B cell (primary cell): ENCODE measurements around the gene C12orf75. TPM values are rescaled to one million over a fixed set of nuclear protein-coding genes. Genes with fewer than 3 reads are reported as not detected.
A peak's percentile ranks its signal among the peaks of the same experiment; 100 is the strongest.

Source experiments
- ATAC-seq: fragments of 200-7000 bp; cut with Tn5 transposase; one replicate; pipeline ENCODE4 v1.10.0; 2021; ENCODE audit warnings: low read depth, mild to moderate bottlenecking, moderate number of reproducible peaks, moderate library complexity
- CTCF ChIA-PET: fragments of 350-600 bp; sonication (Branson Sonifier 250); formaldehyde crosslinking; loops from one replicate; lab custom pipeline; 2021; ENCODE audit warnings: antibody characterized with exemption, inconsistent platforms; lab: Charles Lee
- POLR2A ChIA-PET: fragments of 350-600 bp; sonication (Branson Sonifier 250); formaldehyde crosslinking; loops from one replicate; lab custom pipeline; 2021; ENCODE audit warnings: antibody characterized with exemption; lab: Charles Lee
- DNase-seq: peaks from one replicate; pipeline ENCODE4 v3.0.0; 2013
- H2AFZ ChIP-seq: 2 replicates; pipeline ENCODE4 v1.6.1; 2012; ENCODE audit warnings: mild to moderate bottlenecking, low read depth, low read length; ENCODE audit not compliant: insufficient read depth, poor library complexity, severe bottlenecking
- H3K27ac ChIP-seq, 2 donors: 1 replicate in 1 of 2; 2 replicates in 1 of 2; pipeline ENCODE4 v1.5.1; 2012 to 2013; ENCODE audit warnings: low read length in 2 of 2, mild to moderate bottlenecking in 2 of 2, moderate library complexity in 1 of 2
- H3K27me3 ChIP-seq, 4 experiments: fragments of 200-600 bp in 1 of 4; sonication (generic) in 1 of 4; replicated peaks in 1 of 4; 1 replicate in 2 of 4; 2 replicates in 2 of 4; pipeline versions ENCODE4 v1.6.1 to v1.7.0; 2013 to 2016; ENCODE audit warnings: low read length in 3 of 4, mild to moderate bottlenecking in 2 of 4, mixed read lengths in 1 of 4, moderate library complexity in 1 of 4; ENCODE audit not compliant: insufficient read depth in 4 of 4, control insufficient read depth in 3 of 4; ENCODE audit errors: control extremely low read depth in 1 of 4
- H3K36me3 ChIP-seq, 2 experiments: replicated peaks in 1 of 2; 1 replicate in 1 of 2; 2 replicates in 1 of 2; pipeline versions ENCODE4 v1.6.1 to v1.7.1; 2013; ENCODE audit warnings: low read length in 1 of 2; ENCODE audit not compliant: insufficient read depth in 2 of 2, control insufficient read depth in 1 of 2; ENCODE audit errors: control extremely low read depth in 1 of 2, extremely low read depth in 1 of 2
- H3K4me1 ChIP-seq, 2 donors: fragments of 200-600 bp in 1 of 2; sonication (generic) in 1 of 2; 1 replicate in 1 of 2; 2 replicates in 1 of 2; pipeline versions ENCODE4 v1.5.1 to v1.6.1; 2013 to 2017; ENCODE audit warnings: low read length in 2 of 2; ENCODE audit not compliant: control insufficient read depth in 2 of 2, insufficient read depth in 2 of 2
- H3K4me2 ChIP-seq: replicated peaks from 2 replicates; pipeline ENCODE3; 2012; ENCODE audit warnings: mild to moderate bottlenecking, low read depth, low read length; ENCODE audit not compliant: poor library complexity, severe bottlenecking
- H3K4me3 ChIP-seq, 5 experiments: fragments of 200-600 bp in 1 of 5; sonication (generic) in 1 of 5; 1 replicate in 3 of 5; 2 replicates in 2 of 5; pipeline versions ENCODE4 v1.5.1 to v1.7.0; 2011 to 2016; ENCODE audit warnings: low read length in 4 of 5, mild to moderate bottlenecking in 4 of 5, low read depth in 2 of 5, control low read depth in 1 of 5, moderate library complexity in 1 of 5; ENCODE audit not compliant: insufficient read depth in 1 of 5; ENCODE audit errors: control extremely low read depth in 1 of 5, extremely low read depth in 1 of 5
- H3K79me2 ChIP-seq: fragments of 200-600 bp; sonication (generic); one replicate; pipeline ENCODE4 v1.6.0; 2016; ENCODE audit warnings: low read length; ENCODE audit not compliant: control insufficient read depth, insufficient read depth
- H3K9ac ChIP-seq: fragments of 200-600 bp; sonication (generic); 2 replicates; pipeline ENCODE4 v1.6.1; 2017; ENCODE audit warnings: mild to moderate bottlenecking, low read length, moderate library complexity
- H3K9me3 ChIP-seq, 3 donors: one replicate each; pipeline versions ENCODE4 v1.6.1 to v1.7.1; 2013; ENCODE audit warnings: low read length in 2 of 3; ENCODE audit not compliant: control insufficient read depth in 2 of 3, insufficient read depth in 1 of 3; ENCODE audit errors: control extremely low read depth in 1 of 3
- H4K20me1 ChIP-seq: 2 replicates; pipeline ENCODE4 v1.6.0; 2012; ENCODE audit warnings: mild to moderate bottlenecking, low read length; ENCODE audit not compliant: insufficient read depth, control insufficient read depth, poor library complexity, severe bottlenecking
- H3K27ac Mint-ChIP-seq: one replicate; pipeline ENCODE4 v1.8.0; 2021; ENCODE audit warnings: mixed read lengths
- H3K27me3 Mint-ChIP-seq: one replicate; pipeline ENCODE4 v1.8.0; 2021; ENCODE audit warnings: mixed read lengths
- H3K4me1 Mint-ChIP-seq: one replicate; pipeline ENCODE4 v1.8.0; 2021; ENCODE audit warnings: mixed read lengths
- H3K4me3 Mint-ChIP-seq: one replicate; pipeline ENCODE4 v1.8.0; 2021; ENCODE audit warnings: mixed read lengths
- H3K9me3 Mint-ChIP-seq: one replicate; pipeline ENCODE4 v1.8.0; 2022; ENCODE audit warnings: mixed read lengths; ENCODE audit not compliant: insufficient read depth
- EZH2 ChIP-seq: IDR thresholded peaks from 2 replicates; pipeline ENCODE4 v1.6.1; 2012; ENCODE audit warnings: borderline replicate concordance, low read depth, mild to moderate bottlenecking, moderate library complexity, low read length; ENCODE audit not compliant: insufficient read depth, poor library complexity, severe bottlenecking
- WGBS: methylation state at CpG from one replicate; pipeline ENCODE4 v1.1.5; 2013; ENCODE audit warnings: missing lambda C conversion rate; ENCODE audit not compliant: insufficient coverage; 5-methylcytosine and 5-hydroxymethylcytosine counted together
- intact Hi-C: fragments of 100-400 bp; cut with micrococcal nuclease; formaldehyde crosslinking; loops from one replicate; pipeline ENCODE4 v1.10.0; 2022
- polyA plus RNA-seq: library from polyadenylated mRNA; depleted of rRNA; stranded (reverse); fragments of >200 nt; gene quantifications from 2 replicates; pipeline ENCODE4 v1.2.3, GENCODE V29; 2012
- total RNA-seq, 2 donors: library from RNA; stranded (reverse); fragments of 120-200 nt in 1 of 2; gene quantifications; 1 replicate in 1 of 2; 2 replicates in 1 of 2; pipeline versions ENCODE4 v1.2.3 to v1.2.4, GENCODE V29; 2013 to 2022
- TF ChIP-seq, protein P1 (sequence below): fragments of 200-600 bp; IDR thresholded peaks from one replicate; pipeline ENCODE4 v1.8.0; 2022; ENCODE audit warnings: antibody characterized with exemption, mild to moderate bottlenecking

Gene C12orf75
- total and polyA plus RNA-seq, 2 donors (not counting 1 experiment from before 2014, with no cell fraction given), result 8.5 to 12.9 TPM

DNA sequence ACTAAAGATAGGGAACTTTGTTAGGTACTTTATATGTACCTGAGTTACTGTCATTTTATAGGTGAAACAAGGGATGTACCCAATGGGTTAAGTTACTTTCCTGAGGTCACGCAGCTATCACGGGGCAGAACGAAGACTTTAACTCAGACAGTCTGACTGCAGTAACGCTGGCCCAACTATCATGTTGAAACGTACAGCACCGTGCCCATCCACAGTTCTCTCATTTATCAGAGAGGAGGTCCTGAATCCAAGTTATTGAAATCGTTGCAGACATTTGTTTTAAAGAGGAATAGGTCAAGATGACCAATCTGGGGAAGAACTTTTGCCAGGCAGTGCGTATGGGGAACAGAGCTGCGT, 587 bp upstream of the C12orf75 start:
- Histone ChIP-seq H3K4me1 (peaks cover 27 to 38% of the 10 kb centered on the region in 2 donors), H3K4me2 (peak overlapping the region; percentile 93), H3K4me3 (peak overlapping the region; percentile 25 to 78 (median 69)), H3K36me3 (no peaks in the 10 kb centered on the region), H3K27me3 (no peaks in the 10 kb centered on the region), H3K9me3 (no peaks in the 10 kb centered on the region), H3K79me2 (peaks cover 22% of the 10 kb centered on the region), H2AFZ (peak overlapping the region; percentile 73), H3K27ac (peak overlapping the region; percentile 52 to 69), H3K9ac (peak overlapping the region; percentile 70), H4K20me1 (no peaks in the 10 kb centered on the region)
- H3K4me3 Mint-ChIP-seq, result peak overlapping the region; percentile 92
- CTCF ChIA-PET, result interaction anchor here (1.2 to 1.6 kb wide), 3 partner anchors 9 to 94 kb away, joined by 3 to 5 read pairs (median 4); partner anchors contain the start of gene APPL2
- peak; percentile 2 for ATAC-seq
- intact Hi-C loops, result loop anchor here (2.0 to 5.0 kb wide), 5 partner anchors 52 to 1193 kb away; partner anchors contain the start of genes NFYB and WASHC4
- H3K27me3 Mint-ChIP-seq, result no peaks in the 10 kb centered on the region
- peaks cover 44% of the 10 kb centered on the region for H3K4me1 Mint-ChIP-seq
- peak overlapping the region; percentile 81 for H3K27ac Mint-ChIP-seq
- DNase-seq, result no peak
- TF ChIP-seq EZH2, result no peak
- TF ChIP-seq, protein P1, sequence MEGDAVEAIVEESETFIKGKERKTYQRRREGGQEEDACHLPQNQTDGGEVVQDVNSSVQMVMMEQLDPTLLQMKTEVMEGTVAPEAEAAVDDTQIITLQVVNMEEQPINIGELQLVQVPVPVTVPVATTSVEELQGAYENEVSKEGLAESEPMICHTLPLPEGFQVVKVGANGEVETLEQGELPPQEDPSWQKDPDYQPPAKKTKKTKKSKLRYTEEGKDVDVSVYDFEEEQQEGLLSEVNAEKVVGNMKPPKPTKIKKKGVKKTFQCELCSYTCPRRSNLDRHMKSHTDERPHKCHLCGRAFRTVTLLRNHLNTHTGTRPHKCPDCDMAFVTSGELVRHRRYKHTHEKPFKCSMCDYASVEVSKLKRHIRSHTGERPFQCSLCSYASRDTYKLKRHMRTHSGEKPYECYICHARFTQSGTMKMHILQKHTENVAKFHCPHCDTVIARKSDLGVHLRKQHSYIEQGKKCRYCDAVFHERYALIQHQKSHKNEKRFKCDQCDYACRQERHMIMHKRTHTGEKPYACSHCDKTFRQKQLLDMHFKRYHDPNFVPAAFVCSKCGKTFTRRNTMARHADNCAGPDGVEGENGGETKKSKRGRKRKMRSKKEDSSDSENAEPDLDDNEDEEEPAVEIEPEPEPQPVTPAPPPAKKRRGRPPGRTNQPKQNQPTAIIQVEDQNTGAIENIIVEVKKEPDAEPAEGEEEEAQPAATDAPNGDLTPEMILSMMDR, result no peak
- POLR2A ChIA-PET, result no interaction called here
- WGBS, result 8% methylated on average over 8 of the region's 9 CpGs
- no peaks in the 10 kb centered on the region for H3K9me3 Mint-ChIP-seq
